ENCODE measurements around the gene RC3H2. TPM values are rescaled to one million over a fixed set of nuclear protein-coding genes. Genes with fewer than 3 reads are reported as not detected.
"Not testable (repeated sequence)": the region's sequence is repeated elsewhere in the genome, so short reads cannot be mapped to it uniquely, and the experiment has no call there.

RC3H2 gene
- total RNA-seq, 1 donor from 2014 or later, result 69.2 TPM

DNA sequence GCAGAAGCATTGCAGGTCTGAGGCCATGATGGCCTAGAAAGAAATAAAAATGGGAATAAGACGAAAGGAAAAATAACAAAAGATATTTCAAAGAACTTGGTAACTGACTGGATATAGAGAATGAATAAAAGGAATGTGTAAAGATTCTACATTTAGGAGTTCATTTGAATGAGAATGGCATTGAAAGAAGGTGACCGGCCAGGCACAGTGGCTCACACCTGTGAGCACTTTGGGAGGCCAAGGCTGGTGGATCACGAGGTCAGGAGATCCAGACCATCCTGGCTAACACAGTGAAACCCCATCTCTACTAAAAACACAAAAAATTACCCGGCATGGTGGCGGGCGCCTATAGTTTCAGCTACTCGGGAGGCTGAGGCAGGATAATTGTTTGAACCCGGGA lies 17.6 kb upstream of the RC3H2 start:
- DNase-seq (ENCODE audit: extremely low read depth, low read depth, low spot score), result no peak

DNA sequence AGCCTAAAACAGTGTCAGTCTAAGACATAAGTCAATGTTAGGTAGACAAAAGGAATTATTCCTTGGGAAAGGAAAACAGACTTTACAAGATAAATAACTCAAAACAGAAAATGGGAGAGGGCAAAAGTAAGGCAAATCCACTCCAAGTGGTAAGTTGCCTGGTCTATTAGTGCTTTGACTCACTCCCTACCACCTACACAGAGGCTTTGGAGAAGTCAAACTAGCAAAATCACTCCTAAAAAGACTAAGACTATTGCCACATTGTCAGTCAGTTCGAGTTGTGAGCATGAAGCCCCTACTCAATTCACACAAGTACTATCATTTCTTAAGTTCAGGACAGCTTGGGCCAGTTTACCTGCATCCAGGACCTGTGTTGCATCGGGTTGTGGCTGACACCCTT lies 13.2 kb upstream of the RC3H2 start:
- no peak for DNase-seq (ENCODE audit: extremely low read depth, low read depth, low spot score)

DNA sequence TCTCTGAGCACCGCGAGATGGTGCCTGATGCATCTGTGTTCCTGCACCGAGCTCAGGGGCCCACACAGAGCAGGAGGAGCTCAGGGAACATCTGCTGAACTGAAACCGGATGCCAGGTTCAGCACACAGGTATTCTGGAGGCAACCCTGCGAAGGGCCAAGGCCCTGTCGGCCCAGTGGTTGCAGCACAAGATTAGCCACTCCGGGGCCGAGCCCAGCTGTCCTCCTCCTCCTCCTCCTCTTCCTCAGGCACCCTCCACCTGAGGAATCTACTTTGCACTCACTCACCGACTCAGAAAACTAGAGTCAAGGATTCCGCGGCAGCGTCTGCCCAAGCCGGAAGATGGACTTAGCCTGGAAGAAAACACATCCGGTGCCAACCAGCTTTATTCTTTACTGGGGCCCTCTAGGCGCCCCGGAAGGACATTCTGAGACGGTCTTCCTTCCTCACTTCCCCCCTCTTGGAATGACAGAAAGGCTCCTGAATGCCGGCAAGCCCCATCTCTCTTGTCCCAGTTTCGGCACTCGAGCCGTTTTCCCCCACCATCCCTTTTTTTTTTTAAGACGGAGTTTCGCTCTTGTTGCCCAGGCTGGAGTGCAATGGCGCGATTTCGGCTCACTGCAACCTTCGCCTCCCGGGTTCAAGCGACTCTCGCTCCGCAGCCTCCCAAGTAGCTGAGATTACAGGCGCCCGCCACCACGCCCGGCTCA lies 8.0 kb upstream of the RC3H2 start, which contains the start of gene ZBTB6:
ZBTB6 (minus strand) TSS at position 360 of the 710 bp plus-strand sequence. CDS start 1,251 bp downstream, outside the sequence.
- DNase-seq (ENCODE audit: extremely low read depth, low read depth, low spot score), result no peak

DNA sequence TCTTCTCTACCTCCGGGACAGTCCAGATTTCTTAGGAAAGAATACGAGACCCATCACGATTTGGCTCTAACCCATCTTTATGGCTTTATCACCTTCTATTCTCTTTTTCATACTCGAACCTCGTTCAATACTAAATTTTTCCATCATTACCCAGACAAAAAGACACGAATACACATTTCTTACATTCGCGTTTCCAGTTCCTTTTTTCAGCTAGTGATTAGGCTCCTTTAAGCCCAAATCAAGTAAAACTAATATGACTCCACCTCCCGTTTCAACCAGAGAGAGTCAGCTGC lies 7.5 kb upstream of the RC3H2 start:
- DNase-seq (ENCODE audit: extremely low read depth, low read depth, low spot score), result no peak

DNA sequence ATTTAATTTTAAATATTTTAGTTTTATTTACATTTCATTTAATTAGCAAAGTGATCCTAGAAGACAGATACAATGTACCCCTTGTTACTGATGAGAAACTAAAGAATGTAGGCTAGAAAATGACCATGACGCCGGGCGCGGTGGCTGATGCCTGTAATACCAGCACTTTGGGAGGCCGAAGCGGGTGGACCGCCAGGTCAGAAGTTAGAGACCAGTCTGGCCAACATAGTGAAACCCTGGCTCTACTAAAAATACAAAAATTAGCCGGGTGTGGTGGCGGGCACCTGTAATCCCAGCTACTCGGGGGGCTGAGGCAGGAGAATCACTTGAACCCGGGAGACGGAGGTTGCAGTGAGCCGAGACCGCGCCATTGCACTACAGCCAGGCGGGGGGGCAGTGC lies 963 bp upstream of the RC3H2 start:
- DNase-seq (ENCODE audit: extremely low read depth, low read depth, low spot score), result not testable (repeated sequence)

DNA sequence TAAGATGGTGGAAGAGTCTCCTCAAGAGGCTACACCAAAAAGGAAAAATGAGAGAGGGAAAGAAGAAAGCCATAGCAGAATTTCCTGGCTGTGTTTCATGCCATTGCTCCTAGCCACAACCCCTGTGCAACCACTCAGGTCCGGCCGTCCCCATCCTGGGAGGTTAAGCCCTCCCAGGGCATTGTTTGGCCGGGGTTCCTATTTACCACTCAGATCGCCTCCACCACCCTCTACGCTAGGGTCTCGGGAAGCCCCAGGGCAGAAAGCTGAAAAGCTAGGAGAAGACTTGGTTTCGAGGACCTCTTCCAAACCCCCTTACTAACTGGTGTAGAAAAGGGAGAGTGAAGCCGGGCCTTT lies 715 bp downstream of the RC3H2 start:
- DNase-seq (ENCODE audit: extremely low read depth, low read depth, low spot score), result no peak

DNA sequence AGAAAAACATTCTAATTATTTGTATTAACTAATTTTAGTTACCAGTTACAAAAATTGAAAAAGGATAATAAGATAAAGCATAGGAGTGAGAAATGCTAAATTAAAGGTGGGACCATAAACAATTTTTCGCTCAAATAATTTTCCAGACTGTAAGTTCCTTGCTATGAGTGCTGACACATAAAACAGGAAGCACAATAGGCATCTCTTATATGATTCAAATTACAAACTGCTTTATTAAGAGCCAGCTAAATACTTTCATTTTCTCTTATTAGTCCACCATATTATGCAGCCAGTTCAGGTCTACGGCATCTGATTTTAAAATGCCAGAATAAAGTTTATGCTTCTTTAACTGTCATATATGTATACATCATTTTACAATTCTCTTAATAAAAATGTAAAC lies 4.4 kb downstream of the RC3H2 start:
- DNase-seq (ENCODE audit: extremely low read depth, low read depth, low spot score), result no peak

DNA sequence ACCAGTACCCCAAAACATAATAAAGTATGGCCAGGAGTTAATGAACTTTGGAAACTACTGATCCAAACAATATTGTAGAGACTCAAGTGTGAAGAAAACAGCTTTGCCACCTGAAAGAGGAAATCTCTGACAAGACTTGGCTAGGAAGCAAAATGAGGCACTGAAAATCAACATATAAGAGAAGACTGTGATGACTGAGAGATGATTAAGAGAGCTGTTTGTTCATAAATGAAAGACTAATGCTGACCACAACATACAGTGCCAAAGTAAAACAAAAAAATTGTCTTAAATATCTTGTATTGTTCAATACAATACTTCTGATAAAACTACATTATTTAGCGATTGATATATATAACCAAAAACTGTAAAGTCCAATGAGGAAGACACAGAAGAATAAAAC lies 7.2 kb downstream of the RC3H2 start:
- DNase-seq (ENCODE audit: extremely low read depth, low read depth, low spot score), result no peak

DNA sequence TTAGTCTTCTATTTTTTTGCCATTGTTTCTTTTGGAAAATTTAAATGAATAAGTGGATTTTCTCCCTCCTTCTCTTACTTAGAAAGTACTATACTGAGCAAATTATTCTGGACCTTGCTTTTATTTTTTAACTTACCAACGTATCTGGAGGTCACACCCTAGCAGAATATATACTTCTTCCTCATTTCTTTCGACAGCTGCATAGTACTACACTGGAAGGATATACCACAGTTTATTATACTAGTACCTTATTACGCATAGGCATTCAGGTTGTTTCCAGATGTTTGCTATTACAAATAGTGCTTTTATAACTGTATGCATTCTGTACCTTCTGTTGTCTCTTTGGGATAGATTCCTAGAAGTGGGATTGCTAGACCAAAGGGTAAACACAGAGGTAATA lies 16.7 kb downstream of the RC3H2 start:
- no peak for DNase-seq (ENCODE audit: extremely low read depth, low read depth, low spot score)

DNA sequence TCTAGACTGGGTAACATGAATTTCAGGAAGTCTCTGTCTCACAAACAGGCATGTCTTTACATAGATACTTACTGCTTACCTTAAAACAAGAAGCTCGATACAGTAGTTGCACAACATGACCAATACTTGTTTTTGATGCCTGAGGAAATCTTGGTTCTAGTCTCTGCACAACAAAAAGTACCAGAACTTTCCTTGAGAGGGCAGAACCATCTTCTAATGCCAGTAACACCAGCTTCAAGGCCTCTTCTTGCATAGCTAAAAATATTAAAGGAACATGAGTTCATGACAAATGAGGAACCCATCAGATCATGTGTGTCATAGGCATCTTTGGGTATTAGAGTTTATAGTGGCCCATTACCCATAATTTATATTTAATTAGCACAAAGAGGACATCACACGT lies 22.0 kb downstream of the RC3H2 start:
- no peak for DNase-seq (ENCODE audit: extremely low read depth, low read depth, low spot score)

DNA sequence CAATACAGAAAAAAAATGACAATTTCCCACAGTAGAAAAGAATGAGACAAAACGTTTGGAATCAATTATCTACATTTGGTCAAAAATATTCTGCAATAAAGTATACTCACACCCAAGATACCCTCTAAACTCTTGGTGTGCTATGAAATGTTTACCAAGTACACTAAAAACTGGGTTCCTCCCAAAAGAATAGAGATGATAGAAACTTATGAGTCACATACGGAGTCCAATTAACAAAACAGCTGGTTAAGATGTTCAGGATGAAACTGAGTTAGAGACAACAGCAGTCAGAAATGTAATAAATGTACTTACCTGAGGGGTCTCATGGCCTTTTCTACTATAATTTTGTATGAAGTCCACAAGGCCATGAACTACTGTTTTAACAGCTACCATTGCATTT lies 25.7 kb downstream of the RC3H2 start:
- DNase-seq (ENCODE audit: extremely low read depth, low read depth, low spot score), result no peak

DNA sequence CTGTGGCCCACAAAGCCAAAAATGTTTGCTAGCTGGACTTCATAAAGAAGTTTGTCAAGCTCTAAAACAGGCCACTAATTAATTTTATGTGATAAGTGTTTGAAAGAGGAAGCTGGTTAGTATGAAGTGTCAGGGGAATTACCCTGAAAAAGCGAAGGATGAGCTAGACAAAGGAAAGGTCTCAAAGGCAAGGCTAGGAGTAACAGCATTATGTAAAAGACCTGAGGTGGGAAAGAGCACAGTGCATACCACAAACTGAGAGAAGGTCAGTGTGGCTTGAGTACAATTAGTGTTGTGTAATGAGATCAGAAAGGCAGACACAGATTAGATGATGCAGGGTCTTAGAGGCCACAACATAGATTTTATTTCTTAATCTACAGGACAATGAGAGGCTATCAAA lies 29.6 kb downstream of the RC3H2 start:
- DNase-seq (ENCODE audit: extremely low read depth, low read depth, low spot score), result no peak

DNA sequence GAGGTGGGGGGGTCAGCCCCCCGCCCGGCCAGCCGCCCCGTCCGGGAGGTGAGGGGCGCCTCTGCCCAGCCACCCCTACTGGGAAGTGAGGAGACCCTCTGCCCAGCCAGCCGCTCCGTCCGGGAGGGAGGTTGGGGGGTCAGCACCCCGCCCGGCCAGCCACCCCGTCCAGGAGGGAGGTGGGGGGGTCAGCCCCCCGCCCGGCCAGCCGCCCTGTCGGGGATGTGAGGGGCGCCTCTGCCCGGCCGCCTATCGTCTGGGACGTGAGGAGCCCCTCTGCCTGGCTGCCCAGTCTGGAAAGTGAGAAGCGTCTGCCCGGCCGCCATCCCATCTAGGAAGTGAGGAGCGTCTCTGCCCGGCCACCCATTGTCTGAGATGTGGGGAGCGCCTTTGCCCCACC lies 37.9 kb downstream of the RC3H2 start:
- not testable (repeated sequence) for DNase-seq (ENCODE audit: extremely low read depth, low read depth, low spot score)

DNA sequence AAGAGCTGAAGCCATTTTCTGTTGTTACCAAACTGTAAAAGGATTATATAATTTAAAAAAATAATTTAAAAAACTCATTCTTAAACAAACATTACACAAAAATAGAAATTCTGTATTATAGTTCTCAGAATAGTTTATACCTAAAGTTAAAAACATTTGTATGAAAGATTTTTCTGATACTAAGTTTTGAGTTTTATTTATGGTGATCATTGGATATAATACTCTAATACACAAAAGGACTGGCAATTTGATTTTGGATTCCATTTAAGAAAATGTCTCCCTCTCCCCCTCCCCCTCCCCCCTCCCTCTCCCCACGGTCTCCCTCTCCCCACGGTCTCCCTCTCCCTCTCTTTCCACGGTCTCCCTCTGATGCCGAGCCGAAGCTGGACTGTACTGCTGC lies 39.1 kb downstream of the RC3H2 start:
- no peak for DNase-seq (ENCODE audit: extremely low read depth, low read depth, low spot score)

DNA sequence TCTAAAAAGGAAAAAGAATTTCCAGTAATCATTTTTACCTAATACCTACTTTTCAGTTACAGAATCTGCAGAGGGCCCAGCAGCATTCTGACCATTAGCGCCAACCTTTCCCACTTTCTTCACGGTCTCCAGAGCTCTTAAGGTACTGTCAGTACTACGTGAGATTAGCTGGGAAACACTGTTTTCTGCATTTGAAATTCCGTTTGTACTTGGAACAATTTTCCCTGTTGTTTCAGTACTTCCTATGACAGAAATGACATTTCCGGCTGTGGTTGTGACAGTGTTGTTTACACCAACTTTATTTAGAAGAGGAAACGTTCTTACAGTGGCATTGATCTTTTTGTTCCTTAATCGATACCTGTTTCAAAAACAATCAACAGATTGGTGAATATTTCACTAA lies 39.9 kb downstream of the RC3H2 start:
- peak; percentile 48 for DNase-seq (ENCODE audit: extremely low read depth, low read depth, low spot score)

DNA sequence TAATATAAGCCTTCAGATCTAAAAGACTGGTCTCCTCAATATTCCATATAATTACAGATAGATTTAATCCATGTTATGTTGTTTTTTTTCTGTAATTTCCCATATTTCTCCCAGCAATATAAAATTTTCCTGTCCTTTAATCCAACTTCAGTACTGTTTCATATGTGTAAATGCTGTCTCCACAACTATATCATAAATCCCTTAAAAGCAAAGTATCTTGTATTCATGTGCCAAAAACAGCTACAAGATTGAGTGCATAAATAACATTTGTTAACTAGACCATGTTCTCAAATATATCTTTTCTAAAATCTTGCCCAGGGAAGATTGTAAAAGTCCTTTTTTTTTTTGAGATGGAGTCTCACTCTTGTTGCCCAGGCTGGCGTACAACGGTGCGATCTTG lies 41.8 kb downstream of the RC3H2 start:
- DNase-seq (ENCODE audit: extremely low read depth, low read depth, low spot score), result no peak

DNA sequence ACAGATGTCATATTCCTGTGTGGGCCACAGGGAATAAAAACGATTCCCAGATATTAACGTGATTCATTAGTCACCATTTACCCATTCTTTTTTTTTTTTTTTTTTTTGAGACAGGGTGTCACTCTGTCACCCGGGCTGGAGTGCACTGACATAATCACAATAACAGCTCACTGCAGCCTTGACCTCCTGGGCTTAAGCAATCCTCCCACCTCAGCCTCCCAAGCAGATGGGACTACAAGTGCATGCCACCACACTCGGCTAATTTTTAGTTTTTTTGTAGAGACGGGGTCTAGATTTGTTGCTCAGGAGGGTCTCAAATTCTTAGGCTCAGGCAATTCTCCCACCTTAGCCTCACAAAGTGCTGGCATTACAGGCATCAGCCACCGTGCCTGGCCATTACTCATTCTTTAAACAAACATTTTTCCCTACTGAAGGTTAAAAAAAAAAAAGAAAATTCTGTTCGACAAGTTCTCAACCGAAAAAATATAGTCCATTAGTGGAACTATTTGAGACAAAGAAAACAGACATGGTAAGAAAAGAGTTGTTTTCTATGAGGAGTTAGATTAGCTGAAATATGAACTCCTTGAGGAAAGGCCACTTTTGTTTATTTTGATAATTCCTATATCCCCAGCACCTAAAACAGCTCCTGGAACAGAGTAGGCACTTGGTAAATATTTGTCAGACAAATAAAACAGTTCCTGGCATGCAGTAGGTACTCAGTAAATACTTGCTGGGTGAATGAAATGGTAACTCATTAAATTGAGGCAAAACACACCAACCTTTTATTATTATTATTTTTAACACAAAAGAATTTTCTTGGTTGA lies 44.6 kb downstream of the RC3H2 start:
- no peak for DNase-seq (ENCODE audit: extremely low read depth, low read depth, low spot score)

DNA sequence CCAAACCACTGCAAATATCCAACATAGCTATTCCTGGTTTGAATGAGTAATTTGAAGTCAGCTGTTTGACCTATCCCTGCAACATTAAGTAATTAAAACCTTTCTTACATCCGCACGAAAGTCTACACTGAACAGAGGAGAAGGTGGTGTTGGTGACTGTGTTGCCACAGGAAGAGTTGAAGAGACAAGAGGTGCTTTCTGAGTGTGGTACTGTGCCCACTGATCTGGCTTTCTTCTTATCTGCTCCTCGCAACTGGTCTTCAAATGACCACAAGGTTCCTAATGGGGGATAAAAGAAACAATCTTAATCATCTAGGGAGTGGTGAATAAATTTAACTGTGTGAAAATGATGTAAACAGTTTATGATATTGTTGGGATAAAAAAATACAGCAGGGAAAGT lies 47.3 kb downstream of the RC3H2 start:
- DNase-seq (ENCODE audit: extremely low read depth, low read depth, low spot score), result no peak

DNA sequence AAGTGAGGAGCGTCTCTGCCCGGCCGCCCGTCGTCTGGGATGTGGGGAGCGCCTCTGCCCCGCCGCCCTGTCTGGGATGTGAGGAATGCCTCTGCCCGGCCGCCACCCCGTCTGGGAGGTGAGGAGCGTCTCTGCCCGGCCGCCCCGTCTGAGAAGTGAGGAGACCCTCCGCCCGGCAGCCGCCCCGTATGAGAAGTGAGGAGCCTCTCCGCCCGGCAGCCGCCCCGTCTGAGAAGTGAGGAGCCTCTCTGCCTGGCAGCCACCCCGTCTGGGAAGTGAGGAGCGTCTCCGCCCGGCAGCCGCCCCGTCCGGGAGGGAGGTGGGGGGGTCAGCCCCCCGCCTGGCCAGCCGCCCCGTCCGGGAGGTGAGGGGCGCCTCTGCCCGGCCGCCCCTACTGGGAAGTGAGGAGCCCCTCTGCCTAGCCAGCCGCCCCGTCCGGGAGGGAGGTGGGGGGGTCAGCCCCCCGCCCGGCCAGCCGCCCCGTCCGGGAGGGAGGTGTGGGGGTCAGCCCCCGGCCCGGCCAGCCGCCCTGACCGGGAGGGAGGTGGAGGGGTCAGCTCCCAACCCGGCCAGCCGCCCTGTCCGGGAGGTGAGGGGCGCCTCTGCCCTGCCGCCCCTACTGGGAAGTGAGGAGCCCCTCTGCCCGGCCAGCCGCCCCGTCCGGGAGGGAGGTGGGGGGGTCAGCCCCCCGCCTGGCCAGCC lies 52.9 kb downstream of the RC3H2 start:
- DNase-seq (ENCODE audit: extremely low read depth, low read depth, low spot score), result not testable (repeated sequence)

DNA sequence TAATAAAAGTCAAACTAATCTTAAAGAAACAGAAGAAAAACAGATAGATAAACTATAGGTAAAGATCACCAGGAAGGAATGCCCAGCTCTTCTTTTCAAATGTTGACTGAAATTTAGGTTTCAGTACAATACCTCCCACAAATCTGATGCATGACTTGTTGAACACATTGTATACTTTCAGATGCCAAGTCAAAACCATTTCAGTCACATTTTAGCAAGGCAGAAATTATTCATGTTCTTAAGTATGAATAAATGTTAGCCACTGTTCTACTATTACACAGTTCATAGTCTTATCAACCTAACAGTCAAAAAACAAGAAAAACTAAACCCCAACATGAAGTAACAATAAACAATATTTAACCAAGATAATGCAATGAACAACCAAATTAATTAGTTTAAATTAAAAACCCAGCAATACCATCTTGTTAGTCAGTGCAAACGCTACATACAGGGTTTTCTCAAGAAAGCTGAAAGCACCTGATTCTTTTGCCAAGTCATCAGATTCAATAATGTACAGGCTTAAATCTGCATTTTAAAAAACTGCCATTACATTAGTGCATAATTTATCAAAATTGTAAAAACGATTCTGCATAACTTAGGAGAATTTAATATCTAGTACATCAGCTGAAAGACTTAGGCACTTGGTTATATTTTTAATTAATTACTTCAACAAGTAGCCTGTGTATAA lies 56.8 kb downstream of the RC3H2 start:
- DNase-seq (ENCODE audit: extremely low read depth, low read depth, low spot score), result no peak

DNA sequence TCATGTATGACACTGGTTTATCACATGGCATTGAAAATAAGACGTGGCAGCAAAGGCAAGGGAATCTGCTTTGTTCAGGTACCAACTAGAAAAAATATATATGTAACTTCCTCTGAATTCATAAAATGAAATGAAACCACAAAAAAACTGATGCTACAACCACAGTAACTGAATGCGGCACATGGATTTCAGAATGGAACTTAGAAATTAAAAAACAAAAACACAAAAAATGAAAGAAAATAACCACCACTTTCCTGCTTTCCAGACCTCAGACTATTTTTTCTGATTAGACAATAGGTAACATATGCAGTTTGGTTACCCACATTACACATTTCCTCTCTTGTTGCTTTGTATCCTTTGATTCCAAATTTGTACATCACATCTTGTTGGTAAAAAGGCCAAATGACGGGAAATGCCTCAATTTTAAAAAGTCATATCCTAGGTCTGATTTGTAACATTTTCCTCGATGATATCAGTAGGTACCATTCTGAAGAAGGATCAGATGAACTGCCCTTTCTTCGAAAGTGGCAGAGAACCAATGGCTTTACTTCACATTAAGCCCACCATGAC lies 58.7 kb downstream of the RC3H2 start:
- no peak for DNase-seq (ENCODE audit: extremely low read depth, low read depth, low spot score)

All from glomerular endothelial cell (primary cell).